GM21825 (cell line): ENCODE results near the gene COG5.

Source experiments
- ATAC-seq: cut with Tn5 transposase; IDR thresholded peaks from one replicate; pipeline ENCODE4 v1.9.1; 2021; ENCODE audit warnings: mild to moderate bottlenecking, moderate library complexity; ENCODE audit not compliant: unreplicated experiment

COG5 gene

DNA sequence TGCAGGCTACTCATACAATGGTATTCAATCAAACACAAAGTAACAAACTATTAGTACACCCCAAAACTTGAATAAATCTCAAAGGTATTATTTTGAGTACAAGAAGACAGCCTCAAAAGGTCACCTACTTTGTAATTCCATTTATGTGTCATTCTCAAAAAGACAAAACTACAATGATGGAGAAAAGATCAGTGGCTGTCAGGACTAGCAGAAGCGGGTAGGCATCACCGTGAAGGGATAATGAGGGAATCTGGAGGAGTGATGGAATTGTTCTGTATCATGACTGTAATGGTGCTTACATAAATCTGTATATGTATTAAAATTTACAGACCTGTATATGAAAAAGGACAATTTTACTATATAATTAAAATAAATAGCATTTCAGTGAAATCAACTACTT is 37.0 kb downstream of the COG5 start:
- no peak for ATAC-seq

DNA sequence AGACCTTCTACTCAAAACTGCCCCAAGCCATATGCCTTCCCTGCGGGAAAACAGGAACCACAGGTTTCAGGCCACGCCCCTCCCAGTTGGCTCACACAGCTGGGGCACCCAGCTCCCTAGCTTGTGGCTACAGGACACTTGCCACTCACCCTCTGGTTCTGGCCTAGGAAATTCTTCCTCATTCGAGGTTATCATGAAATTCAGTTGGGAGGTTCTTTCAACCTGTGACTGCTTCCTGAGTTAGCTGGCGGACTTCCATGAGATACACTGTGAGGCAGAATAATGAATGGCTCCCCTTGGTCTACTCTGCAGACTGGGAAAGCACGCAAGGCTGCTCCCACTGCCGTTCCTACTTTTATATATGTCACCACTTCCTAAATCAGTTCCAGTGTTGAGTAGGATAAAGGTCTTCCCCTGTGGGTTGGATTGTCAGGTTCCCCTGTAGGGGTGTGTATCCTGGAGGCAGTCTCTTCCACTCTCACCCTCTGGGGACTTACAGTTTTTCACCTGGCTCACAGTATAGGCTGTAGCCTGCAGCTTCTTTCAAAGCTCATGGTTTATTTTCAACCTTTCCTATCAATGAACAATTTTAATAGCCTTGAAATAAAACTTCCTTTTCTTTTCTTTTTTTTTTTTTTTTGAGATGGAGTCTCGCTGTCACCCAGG is 56.9 kb downstream of the COG5 start:
- no peak for ATAC-seq

DNA sequence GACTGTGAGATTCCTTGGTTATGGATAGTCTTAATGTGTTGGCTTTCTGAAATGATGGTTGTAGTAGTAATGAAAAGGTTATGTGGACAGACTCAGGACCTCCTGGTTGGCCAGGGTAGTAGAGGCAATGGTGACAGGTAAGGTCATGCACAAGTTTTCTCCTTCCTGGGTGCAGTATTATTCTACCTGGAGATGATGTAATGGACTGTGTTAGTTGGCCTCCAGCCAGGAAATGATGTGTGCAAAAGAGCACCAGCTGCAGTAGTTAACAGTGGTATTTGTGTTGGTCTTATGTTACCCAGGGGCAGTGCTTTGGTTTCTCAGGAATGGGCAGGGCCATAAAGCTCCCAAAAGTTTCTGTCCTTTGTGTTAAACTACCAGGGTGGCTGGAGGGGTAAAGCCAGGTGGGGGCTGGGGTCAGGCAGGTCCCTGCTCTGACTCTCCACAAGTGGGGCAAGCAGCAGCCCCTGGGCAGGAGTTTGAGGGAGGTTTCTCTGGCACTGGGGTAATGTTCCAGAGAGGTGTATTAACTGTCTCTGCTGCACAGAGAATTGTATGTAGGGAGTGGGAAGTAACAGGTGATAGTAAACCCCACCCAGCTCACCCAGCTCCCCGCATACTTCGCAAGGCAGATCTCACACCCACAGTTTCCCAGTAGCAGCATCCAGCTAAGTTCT is 57.6 kb downstream of the COG5 start:
- ATAC-seq, result no peak

DNA sequence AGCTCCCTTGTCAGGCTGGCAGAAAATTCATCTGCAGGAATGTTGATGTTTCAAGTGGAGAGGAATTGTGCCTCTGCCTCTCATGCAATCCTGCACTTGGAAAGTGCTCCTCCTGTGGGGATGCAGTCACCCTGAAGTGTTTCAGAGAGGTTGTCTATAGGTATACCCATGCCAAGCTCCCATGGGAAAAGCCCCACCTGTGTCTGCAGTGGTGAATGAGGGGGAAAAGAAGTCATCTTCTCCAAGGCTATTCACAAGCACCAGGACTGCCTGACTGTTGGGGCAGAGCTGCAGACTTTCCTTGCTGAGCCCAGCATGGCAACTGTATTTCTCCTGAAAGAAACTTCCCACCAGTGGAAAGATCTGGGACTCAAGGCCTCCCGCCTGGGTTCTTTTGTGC is 58.4 kb downstream of the COG5 start:
- ATAC-seq, result no peak

DNA sequence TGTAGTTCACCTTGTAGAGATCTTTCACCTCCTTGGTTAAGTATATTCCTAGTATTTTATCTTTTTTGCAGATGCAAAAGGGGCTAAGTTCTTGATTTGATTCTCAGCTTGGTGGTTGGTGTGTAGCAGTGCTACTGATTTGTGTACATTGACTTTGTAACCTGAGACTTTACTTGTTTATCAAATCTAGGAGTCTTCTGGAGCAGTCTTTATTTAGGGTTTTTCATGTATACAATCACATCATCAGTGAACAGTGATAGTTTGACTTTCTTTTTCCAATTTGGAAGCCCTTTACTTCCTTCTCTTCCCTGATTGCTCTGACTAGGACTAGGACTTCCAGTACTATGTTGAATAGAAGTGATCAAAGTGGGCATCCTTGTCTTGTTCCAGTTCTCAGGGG is 60.0 kb downstream of the COG5 start:
- no peak for ATAC-seq

DNA sequence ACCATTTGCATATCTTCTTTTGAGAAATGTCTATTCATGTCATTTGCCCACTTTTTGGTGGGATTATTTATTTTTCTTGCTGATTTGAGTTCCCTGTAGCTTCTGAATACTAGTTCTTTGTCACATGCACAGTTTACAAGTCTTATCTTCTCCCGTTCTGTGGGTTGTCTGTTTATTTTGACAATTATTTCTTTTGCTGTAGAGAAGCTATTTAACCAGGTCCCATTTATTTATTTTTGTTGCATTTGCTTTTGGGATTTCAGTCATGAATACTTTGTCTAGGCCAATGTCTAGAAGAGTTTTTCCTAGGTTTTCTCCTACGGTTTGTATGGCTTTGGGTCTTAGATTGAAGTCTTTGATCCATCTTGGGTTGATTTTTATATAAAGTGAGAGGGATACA is 60.9 kb downstream of the COG5 start:
- ATAC-seq, result no peak

DNA sequence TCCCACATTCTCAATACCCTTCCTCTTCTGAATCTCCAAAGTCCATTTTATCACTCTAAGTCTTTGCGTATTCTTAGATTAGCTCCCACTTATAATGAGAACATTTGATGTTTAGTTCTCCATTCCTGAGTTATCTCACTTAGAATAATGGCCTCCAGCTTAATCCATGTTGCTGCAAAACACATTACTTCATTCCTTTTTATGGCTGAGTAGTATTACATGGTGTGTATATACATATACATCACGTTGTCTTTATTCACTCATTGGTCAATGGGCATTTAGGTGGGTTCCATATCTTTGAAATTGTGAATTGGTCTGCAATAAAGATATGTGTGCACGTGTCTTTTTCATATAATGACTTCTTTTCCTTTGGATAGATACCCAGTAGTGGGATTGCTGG is 61.6 kb downstream of the COG5 start:
- ATAC-seq, result no peak

DNA sequence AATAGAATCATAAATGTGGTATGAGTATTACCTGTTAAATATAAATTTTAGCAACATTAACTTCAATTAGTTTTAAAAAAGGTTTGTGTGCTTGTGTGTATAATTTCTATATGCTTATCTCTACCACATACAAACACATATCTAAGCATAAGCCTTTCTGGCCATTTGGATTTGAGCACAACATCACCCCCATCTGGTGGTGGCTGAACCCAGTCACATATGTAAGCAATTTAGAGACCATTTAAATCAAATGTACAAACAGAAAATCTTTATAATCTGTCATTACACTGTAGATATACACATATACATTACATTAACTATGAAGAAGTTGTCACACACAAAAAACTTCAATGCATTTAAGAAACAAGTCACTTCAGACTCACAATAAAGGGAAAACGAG is 62.1 kb downstream of the COG5 start:
- no peak for ATAC-seq

DNA sequence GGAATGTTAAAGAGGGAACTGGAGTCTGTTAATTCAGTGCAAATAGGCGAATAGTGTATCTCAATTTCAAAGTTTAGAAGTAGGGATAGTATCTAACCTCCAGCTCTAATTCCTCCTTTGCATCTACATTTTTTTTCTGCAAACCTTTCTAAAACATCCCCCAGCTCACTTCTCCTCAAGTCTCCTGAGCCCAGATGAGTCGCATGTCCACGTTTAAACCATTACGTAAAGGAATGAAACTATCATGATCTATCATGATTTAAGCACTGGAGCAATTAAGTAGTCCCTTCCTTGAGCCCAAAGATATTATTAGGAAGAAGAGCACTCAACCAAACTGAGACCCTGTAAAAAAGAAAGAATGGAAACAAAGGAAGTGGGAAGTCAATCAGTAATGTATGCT is 64.0 kb downstream of the COG5 start:
- no peak for ATAC-seq

DNA sequence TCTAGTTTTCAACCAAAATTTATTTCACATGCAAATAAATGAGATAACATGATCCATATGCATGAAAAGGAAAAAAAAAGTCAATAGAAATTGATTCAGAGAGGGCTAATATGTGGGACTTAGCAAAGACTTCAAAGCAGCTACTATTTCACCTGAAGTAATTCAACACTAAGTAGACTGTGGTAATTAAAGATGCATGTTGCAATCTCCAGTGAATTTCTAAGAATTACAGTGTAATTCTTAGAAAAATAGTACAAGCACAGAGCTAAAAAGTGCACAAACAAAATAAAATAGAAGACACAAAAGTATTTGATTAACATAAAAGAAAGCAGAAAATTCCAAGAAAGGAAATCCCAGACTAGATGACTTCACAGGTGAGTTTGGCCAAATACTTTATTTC is 68.2 kb downstream of the COG5 start:
- no peak for ATAC-seq

DNA sequence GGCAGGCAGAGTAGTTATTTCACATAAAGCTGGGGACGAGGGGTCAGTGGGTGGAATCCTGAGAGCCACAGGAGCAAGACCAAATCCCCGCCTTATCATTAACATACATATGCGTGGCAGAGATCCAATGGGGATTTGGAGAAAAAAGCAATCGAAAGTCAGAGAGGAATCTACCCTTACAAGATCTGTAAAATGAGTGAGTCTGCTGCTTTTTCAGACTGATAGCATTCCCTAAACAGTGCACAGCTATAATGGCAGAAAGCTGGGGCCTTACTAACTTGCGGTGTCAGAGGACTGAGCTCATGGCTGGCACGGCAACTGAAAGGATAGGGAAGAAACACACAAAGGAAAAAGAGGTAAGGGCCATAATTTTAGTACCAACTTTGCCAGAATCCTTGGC is 68.8 kb downstream of the COG5 start:
- ATAC-seq, result no peak

DNA sequence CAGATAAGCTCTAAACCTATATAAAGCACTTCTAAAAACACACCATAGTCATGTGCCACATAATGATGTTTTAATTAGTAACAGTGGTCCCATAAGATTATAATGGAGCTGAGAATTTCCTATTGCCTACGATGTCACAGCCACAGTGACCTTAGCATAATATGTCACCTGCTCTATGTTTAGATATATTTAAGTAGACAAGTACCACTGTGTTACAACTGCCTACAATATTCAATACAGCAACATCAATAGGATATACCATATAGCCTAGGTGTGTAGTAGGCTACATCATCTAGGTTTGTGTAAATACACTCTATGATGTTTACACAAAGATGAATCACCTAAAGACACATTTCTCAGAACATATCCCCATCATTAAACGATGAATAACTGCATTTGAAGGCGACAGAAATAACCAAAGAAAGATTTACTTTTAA is 69.4 kb downstream of the COG5 start:
- ATAC-seq, result no peak

DNA sequence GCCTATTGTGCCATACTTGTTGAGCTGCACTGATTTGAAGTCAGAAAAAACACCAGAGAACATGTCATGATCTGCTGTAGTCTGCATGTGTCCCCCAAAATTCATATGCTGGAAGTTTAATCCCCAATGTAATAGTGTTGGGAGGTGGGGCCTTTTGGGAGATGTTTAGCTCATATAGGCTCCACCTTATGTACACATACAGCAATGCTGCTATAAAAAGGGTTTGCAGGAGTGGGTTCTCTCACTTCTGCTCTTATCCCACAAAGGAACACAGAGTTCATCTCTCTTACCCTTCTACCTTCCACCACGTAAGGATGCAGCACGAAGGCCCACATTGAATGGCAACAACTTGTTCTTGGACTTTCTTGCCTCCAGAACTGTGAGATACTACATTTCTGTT is 70.8 kb downstream of the COG5 start:
- no peak for ATAC-seq

DNA sequence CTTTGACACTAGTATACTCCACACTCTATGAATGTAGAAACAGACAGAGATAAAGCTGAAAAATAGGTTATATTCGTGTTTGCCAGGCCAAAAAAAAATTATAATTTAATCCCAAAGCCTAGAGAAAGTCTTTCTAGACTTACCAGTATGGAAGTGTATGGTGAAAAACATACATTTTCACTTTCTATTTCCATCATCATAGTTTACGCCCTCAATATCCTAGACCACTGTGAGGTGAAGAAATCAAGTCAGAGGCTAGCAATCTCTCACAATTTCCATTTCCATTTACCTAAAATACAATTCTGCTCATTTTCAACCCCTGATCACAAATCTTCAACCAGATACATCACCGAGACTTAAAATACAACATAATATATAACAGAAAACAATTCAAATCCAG is 77.7 kb downstream of the COG5 start:
- no peak for ATAC-seq

DNA sequence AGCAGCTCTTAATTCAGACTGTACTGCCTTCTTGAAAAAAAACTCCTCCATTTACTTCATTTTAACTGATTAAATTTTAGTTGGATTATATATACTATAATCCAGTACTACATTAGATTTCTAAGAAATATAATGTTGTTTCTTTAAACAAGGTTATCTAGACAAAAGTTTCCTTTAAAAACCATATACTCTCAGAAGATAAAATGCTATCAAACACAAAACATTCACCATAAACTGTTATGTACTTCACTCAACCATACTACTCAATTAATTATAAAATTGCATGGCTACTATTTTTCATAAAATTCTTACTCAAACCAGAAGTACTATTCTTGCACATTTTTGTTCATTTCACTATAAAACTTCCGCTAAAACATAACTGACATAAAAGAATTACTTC is 81.1 kb downstream of the COG5 start:
- no peak for ATAC-seq

DNA sequence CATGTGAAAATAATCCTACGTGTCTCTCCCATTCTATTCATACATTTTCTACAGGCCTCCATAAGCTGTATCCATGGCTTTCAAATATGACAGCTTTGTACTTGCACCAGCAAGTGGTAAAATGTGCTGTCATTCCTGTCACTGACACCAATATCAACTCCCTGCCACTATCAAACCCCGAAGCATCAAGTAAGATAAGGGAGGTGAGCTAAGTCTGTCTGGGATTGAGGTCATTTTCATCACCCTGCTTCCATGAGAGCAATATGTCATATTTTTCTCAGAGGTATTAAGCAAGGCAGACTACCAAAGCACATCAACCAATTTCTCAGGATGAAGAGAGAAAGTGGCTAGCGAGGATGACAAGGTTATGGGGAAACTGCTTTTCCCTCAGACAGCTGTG is 82.8 kb downstream of the COG5 start:
- ATAC-seq, result no peak

DNA sequence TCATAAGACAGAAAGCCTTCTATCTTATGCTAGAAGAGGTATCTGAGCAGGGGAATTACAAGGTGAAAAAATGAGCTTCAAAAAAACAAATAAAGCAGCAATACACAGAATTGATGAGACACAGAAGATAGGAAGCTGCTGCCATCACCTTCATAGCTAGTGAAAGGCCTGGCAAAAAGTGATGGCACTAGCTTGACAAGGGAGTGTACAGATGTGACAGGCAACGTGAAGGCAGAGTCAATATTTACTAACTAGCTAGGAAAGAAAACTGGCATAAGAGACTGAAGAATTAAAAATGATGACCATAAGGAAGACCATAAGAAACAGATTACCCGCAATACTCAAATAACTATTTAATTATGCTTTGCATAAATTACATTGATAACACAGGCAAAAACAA is 84.4 kb downstream of the COG5 start:
- no peak for ATAC-seq

DNA sequence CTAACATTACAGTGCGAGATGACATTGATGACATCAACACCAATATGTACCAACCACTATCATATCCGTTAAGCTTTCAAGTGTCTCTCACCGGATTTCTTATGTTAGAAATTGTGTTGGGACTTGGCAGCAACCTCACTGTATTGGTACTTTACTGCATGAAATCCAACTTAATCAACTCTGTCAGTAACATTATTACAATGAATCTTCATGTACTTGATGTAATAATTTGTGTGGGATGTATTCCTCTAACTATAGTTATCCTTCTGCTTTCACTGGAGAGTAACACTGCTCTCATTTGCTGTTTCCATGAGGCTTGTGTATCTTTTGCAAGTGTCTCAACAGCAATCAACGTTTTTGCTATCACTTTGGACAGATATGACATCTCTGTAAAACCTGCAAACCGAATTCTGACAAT is 89.6 kb downstream of the COG5 start:
- no peak for ATAC-seq

DNA sequence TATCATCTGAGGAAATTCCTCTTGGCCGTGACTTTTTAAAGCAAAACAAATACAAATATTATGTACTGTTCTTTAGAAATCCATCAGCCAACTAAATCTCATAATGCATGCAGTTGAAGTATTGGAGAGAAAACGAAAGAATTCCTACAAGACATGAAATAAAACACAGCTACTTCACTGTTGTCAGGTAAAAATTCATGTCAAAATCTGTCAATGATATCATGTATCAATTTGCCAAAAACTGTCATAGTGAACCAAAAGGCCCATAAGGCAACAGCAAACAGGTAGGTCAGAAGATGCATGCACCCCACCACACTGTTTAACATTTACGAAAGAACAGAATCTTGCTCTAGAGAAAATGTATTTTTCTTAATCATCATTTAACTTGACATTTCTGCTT is 91.6 kb downstream of the COG5 start:
- ATAC-seq, result no peak

DNA sequence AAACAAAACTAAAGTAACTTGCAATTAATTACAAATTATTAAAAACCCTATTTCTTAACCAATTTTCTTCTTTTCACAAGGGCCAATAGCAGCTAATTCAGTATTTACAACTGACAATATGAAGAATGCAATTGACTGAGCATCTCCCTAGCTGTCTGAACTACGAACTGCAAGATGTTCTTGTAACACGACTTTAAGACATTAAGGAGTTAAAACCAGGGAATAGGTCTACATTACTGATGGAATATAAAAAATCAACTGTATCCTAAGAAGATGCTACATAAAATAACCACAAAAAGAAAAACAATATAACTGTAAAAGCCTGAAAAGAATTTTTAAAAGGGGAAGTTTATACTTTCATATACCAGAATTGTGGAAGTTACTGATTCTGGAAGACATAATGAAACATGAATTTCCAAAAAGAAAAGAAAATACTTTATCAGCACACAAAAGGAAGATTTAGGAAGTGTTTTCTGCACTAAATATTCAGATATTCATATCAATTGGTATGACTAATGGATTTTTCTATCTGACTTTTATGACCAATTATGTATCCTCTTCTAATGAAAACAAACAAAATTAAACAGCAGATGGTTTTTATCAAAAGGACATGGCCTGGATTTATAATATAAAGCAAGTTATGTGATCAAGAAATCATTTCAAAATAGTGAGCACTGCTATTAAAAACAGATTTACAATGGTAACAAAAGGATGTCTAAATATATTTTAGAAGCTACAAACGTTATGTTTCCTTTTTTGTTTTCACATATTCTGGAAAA is 92.2 kb downstream of the COG5 start:
- no peak for ATAC-seq

DNA sequence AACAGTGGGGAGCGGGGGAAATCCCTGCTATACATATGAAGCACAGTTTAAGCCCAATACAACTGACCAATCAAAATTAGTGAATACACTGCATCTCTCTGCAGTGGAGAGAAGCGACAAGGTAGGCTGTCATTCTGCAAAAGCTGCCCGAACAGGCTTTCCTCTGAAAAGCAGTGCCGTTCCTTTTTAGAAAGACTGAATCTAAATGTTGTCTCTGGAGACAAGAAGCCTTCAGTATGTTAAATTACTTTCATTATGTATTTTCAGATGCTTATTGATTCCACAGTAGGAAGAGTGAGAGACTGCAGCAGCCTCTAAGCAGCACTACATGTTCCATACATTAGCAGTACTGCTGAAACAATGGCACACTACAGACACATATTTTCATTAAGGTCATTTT is 93.8 kb downstream of the COG5 start, which contains the start of gene GPR22:
TSS of gene GPR22 (plus strand) at position 129 of the 400 bp plus-strand sequence. CDS start 4,004 bp downstream, outside the sequence.
- no peak for ATAC-seq

DNA sequence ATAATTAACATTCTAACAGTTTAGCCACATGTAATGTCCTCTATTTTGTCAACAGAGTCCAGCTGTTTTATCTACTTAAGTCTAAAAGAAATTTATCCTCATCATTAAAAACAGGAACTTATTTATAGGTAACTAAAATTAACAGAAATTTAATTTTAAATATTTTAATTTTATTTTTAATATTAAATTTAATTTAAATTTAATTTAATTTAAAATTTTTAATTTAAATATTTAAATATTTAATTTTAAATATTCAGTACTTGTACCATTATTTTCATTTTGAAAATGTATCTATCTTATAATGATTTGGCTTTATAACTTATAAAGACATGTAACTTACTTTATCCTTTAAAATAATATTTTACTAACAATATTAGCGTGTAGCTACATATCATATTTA is 94.9 kb downstream of the COG5 start:
- ATAC-seq, result no peak
